Activated CD4-positive, alpha-beta T cell treated with anti-CD3 and anti-CD28 coated beads, Interleukin-2, amount 50 U/mL, for 4 hours (primary cell): ENCODE results near the gene AVPR2.

Experiments
- DNase-seq, 2 experiments: peaks; one replicate each; pipeline ENCODE4 v3.0.0-alpha.2; 2020

The AVPR2 gene

GRCh38 chrX:153903991-153904957 lies at the start of gene AVPR2:
AVPR2 (plus strand) TSS chrX:153904673; CDS start chrX:153905146, 473 bp downstream.
- DNase-seq, result no peak

DNA sequence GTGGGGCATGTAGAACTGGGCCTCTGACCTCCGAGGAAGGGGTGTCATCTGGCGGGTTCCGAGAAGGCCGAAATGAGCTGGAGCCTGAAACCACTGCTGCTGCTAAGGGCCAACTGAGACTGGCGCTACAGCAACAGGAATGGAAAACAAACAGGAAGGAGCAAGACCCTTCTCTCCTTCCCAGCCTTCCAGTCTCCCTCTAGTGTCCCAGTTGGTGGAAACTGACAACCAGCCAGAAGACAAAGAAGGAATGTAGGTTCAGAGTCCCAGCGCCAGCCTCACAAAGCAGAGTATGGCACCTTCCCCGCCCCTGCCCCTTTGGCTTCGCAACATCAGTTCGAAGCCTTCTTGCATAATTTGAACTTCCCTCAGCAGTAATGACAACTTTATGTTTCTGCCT lies 49.8 kb upstream of the AVPR2 start:
- DNase-seq, result no peak

DNA sequence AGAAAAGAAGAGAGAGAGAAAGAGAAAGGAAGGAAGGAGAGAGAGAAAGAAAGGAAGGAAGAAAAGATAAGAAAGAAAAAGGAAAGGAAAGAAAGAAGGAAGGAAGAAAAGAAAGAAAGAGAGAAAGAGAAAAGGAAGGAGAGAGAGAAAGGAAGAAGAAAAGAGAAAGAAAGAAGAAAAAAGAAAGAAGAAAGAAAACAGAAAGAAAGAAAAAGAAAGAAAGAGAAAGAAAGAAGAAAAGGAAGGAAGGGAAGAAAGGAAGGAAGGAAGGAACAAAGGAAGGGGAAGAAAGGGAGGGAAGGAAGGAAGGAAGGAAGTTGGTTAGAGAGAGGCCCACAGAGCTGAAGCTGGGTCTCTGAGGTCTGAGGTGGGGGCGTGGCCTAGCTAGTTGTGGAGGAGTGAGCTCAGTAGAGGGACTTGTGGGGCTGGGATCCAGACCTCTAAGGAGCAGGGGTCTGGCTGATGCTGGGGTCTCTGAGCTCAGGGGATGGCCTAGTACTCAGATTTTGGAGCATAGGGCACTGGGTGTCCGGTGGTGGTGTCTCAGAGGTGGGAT lies 47.0 kb upstream of the AVPR2 start:
- no peak for DNase-seq

GRCh38 chrX:153861151-153861550 lies 43.3 kb upstream of the AVPR2 start:
- DNase-seq, result no peak

DNA sequence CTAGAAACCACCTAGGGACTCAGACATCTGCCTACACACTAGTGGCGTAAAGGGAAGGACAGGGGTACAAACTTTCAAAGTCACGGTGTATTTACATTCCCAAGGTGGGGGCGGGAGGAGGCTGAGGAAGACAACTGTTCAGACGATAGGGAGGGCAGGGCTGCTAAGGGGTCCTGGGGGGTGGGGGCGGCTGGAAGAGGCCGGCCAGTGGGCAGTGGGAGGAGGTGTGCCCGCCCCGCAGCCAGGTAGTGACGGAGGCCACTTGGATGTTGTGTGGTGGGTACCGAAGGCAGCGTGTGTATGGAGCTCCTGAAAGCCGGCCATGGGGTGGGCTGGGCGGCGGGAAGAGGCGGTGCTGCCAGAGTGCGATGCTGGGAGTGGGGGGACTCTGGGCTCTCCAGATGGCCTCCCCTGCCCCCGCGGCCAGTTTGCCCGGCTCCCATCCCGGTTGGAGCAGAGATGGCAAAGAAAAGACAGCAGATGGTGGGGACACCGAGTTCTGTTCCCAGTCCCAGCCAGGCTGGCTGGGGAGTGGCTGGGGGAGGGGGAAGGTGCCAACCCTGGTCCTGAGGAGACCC lies 42.7 kb upstream of the AVPR2 start:
- no peak for DNase-seq

DNA sequence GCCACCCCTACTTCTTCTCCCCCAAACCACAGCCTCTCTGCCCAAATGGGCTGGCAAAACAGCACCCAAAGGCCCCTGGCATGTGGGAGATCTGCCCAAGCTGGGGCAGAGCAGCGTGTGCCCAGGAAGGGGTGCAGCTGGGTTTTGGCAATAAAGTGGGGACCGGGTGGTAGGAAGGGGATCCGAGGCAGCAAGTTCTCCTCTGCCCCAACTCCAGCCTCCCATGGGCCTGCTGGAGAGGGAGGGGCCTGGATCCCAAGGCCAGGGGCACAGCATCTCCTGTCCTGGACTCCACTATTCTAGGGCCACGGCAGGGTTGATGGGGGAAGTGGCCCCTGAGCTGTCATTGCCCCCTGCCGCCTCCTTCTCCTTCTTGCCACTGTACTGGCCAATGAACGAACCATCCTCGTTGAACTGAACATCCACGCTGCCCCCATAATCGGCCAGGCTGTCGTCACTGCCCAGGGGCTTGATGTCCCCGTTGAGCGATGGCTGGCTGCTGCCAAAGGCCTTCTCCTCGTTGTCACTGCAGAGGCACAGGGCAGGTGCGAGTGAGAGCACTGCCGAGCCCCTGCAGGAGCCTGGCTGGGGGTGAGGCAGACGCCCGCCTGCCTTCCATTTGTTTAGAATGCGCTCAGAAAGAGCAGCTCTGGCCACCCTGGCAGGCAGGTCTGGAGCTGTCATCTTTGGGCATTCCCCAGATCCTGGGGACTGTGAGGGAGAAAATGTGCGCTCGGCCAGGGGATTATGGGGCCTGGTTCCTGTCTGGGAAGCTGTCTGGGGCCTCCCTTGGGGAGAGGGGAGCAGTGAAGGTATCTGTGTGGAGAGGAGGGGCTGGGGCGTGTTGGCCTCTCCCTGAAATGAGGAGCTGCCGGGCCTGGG lies 41.9 kb upstream of the AVPR2 start:
- DNase-seq, result no peak

GRCh38 chrX:153863251-153863991 lies 41.1 kb upstream of the AVPR2 start:
- no peak for DNase-seq

GRCh38 chrX:153864101-153864500 lies 40.4 kb upstream of the AVPR2 start:
- no peak for DNase-seq

- no peak for DNase-seq
These were observed 39.7 kb upstream of the AVPR2 start for GRCh38 chrX:153864561-153865320.

DNA sequence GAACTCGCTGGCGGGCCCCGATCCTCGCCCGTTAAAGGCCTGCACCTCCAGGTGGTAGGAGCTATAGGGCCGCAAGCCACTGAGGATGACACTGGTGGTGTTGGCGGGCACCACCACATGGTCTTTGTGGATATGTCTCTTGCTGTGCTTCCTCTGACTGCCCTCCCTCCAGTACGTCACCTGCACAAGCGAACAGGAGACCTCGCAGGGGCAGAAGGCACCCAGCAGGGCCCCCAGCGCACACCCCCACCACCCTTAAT lies 39.2 kb upstream of the AVPR2 start:
- no peak for DNase-seq

DNA sequence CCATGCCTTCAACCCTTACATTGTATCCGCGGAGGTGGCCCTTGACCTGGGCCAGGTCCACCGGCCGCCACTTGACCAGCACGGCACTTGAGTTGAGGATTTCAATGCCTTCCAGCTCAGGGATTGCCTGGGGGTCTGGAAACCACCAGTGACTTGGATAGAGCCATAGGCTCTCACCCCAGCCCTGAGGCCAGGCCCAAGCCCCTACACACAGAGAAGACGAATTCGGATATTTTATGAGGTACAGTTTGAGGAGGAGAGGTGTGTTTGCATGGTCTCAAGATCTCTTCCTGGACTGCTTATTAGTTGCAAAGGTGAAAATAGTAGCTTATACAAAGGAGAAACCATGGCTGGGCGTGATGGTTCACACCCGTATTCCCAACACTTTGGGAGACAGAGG lies 38.8 kb upstream of the AVPR2 start:
- DNase-seq, result no peak

- DNase-seq, result no peak
These were observed 38.0 kb upstream of the AVPR2 start for GRCh38 chrX:153866302-153867019.

DNA sequence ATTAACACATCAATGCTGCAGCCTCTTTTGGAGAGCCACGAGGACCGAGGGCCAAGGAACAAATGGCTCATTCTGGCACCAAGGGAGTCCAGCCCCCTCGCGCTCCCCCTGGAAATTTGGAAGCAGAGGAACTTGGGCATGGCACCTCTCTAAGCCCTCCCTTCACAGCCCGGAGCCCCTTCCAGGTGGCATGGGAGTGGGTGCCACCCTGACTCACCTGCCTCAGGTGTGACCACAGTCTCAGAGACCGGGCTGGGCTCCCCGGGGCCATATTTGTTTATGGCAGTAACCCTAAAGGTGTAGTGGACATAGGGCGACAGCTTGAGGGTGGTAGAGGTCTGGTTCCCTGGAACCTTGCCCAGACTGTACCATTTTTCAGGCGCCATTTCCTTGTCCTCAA lies 37.3 kb upstream of the AVPR2 start:
- no peak for DNase-seq

DNA sequence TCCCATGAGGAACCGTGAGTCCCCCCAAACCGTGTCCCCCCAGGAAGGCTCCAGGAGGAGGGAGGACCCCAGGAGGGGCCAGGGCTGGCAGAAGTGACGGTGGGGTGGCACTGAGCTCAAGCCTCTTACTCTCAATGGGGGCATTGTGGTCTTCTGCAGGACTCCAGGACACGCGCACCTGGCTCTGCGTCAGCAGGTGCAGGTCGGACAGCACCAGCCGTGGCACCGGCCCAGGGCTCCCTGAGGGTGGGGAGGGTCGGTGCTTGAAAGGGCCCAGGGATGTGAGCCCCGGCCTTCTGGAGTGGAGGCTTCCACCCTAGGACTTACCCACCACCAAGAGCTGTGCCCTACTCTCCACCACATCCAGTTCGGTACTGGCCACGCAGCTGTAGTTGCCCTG lies 36.8 kb upstream of the AVPR2 start:
- no peak for DNase-seq

DNA sequence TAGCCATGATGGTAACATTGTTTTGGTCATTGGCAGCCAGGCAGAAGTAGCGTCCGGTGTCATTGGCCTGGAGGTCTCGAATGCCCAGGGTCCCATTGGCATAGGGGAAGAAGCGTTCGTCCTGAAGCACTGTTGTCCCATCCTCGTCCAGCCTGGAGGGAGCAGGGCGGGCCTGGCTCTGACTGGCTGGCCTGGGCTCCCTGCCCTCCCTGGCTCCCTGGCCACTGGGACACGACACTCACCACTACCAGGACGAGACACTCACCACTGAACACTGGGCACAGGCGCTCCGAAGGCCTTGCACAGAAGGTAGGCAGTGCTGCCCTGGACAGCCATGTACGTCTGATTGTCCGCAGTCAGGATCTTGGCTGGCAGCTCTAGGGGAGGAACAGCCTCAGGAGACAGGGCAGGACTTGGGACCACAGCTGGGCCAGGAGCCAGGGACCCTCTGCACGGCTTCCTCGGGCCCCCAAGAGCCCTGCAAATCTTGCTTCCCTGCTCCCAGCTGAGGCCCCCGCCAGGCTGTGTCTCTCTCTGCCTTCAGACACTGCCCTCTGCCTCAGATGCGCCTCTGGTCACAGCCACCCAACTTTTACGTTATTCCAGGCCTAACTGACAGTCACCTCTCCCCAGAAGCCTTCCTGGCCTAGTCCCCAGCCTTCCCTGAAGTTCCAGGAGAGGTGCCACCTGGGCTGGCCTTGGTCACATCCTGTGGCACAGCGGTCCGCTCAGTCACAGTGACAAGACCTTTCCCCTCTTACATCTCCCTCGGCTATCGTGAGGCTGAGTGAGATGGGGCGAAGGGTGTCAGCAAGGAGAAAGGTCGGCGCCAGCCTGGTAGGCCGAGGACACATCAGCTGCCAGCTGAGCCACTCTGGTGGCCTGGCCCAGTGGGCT lies 35.6 kb upstream of the AVPR2 start:
- no peak for DNase-seq

DNA sequence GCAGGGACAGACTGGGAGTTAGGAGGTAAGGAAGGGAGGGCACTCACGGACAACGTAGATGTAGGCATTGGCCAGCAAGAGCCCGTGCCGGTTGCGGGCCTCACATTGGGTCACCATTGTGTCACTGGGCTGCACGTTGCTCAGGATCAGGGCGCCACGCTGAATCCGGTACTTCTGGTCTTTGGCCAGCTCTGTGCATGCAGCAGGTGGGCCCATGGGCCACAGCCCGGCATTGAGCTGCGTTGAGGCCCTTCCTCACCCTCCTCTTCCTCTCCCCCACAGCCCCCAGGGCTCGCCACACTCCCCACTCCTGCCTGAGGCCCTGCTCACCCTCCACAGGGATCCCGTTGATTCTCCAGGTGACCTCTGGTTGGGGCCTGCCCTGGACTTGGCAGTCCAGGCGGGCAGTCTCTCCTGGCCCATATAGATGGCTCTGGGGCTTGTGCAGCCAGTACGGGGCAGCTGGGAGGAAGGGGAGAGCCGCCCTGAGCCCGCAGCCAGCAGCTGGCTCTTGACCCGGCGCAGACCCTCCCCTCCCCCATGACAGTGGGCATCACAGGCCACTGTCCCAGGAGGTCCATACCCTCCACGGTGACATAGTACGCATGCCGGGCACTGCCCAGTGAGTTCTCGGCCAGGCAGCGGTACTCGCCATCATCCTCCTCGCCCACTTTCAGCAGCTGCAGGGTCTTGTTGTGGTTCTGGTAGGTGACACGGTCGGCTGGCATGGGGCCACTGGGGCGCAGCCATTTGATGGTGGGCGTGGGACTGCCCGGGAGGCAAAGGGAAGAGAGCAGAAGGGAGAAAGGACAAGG lies 34.8 kb upstream of the AVPR2 start:
- DNase-seq, result no peak

- no peak for DNase-seq
These were observed 34.2 kb upstream of the AVPR2 start for GRCh38 chrX:153870288-153870690.

DNA sequence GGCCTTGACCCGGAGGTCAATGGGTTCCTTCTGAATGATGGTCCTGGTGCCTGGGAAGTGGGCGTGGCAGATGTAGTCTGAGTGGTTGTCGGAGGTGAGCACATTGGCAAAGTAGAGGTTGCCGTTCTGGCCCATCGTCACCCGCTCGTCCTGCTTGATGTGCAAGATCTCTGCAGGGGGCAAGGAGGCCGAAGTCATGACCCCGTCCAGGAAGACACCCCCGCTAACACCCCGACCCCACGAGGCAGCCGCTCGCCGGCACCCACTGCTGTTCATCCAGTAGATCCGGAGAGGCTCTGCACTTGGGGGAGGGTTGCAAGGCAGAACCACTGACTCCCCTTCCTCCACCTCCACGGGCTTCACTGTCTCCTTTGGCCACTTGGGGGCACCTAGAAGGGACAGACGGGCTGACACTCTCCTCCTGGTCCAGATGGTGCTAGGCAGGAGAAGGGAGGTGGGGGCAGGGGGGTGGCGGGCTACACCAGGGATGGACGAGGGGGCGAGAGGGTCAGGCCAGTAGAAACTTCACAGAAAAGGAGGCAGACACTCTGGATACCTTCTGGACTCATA lies 33.6 kb upstream of the AVPR2 start:
- DNase-seq, result no peak

GRCh38 chrX:153871451-153871850 lies 33.0 kb upstream of the AVPR2 start:
- no peak for DNase-seq
